ENCODE measurements around the gene CHRD.

Gene CHRD

DNA sequence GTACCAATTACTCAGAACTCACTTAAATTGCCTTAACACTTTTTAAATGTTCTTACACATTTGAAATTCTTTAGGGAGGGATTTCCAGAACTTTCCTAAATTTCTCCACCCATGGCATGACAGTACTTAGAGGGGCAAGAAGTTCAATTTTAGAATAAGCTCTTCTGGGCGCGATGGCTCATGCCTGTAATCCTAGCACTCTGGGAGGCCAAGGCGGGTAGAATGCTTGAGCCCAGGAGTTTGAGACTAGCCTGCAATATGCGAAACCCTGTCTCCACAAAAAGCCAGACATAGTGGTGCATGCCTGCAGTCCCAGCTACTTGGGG is 31.8 kb upstream of the CHRD start:
- TF ChIP-seq YY1 (IDR thresholded peaks at IDR 0.05; ENCODE audit: insufficient read depth, insufficient read length) (no peak), ZNF274 (IDR thresholded peaks at IDR 0.05; ENCODE audit: low read depth, low read length) (no peak), SUZ12 (IDR thresholded peaks at IDR 0.05; ENCODE audit: extremely low read depth, insufficient read depth, insufficient read length) (no peak)
- H3K4me1 ChIP-seq (ENCODE audit: insufficient read depth, insufficient read length), result peaks cover 23% of the 10 kb centered on the region
- H3K27me3 ChIP-seq (ENCODE audit: insufficient read depth, insufficient read length), result no peaks in the 10 kb centered on the region
- no peak overlapping the region for H3K9ac ChIP-seq (ENCODE audit: insufficient read length, low read depth)
- H3K9me3 ChIP-seq (ENCODE audit: insufficient read depth, low read length), result no peaks in the 10 kb centered on the region
- H3K4me3 ChIP-seq (ENCODE audit: insufficient read length, low read depth), result no peak overlapping the region
- no peak for DNase-seq (ENCODE audit: low read depth, low spot score)
- H3K36me3 ChIP-seq (ENCODE audit: insufficient read depth, insufficient read length, low read length), result peaks cover 64% of the 10 kb centered on the region

GRCh38 chr3:184349563-184350470 is 30.0 kb upstream of the CHRD start:
- DNase-seq (ENCODE audit: low read depth, low spot score), result no peak
- H3K36me3 ChIP-seq (ENCODE audit: insufficient read depth, insufficient read length, low read length), result peaks cover 67% of the 10 kb centered on the region
- TF ChIP-seq YY1 (IDR thresholded peaks at IDR 0.05; ENCODE audit: insufficient read depth, insufficient read length) (no peak), SUZ12 (IDR thresholded peaks at IDR 0.05; ENCODE audit: extremely low read depth, insufficient read depth, insufficient read length) (no peak), ZNF274 (IDR thresholded peaks at IDR 0.05; ENCODE audit: low read depth, low read length) (no peak)
- no peaks in the 10 kb centered on the region for H3K9me3 ChIP-seq (ENCODE audit: insufficient read depth, low read length)
- no peak overlapping the region for H3K9ac ChIP-seq (ENCODE audit: insufficient read length, low read depth)
- no peak overlapping the region for H3K4me3 ChIP-seq (ENCODE audit: insufficient read length, low read depth)
- no peaks in the 10 kb centered on the region for H3K27me3 ChIP-seq (ENCODE audit: insufficient read depth, insufficient read length)
- peaks cover 26% of the 10 kb centered on the region for H3K4me1 ChIP-seq (ENCODE audit: insufficient read depth, insufficient read length)

DNA sequence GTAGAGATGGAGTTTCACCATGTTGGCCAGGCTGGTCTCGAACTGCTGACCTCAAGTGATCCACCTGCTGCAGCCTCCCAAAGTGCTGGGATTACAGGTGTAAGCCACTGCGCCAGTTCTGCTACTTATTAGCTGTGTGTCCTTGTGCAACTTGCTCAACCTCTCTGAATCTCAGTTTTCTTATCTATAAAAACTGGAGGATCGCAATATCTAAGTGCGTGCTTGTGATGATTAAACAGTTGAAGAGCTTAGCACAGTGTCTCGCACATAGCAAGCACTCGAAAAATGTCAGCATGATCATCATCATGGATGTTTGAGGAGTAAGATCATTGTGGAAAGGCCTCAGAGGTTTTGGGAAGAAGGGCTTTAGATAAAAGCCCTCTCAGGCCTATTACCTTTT is 29.2 kb upstream of the CHRD start:
- Histone ChIP-seq H3K27me3 (ENCODE audit: insufficient read depth, insufficient read length) (no peaks in the 10 kb centered on the region), H3K4me1 (ENCODE audit: insufficient read depth, insufficient read length) (peaks cover 27% of the 10 kb centered on the region), H3K36me3 (ENCODE audit: insufficient read depth, insufficient read length, low read length) (peaks cover 72% of the 10 kb centered on the region), H3K9ac (ENCODE audit: insufficient read length, low read depth) (no peak overlapping the region), H3K9me3 (ENCODE audit: insufficient read depth, low read length) (no peaks in the 10 kb centered on the region), H3K4me3 (ENCODE audit: insufficient read length, low read depth) (no peak overlapping the region)
- no peak for TF ChIP-seq ZNF274 (IDR thresholded peaks at IDR 0.05; ENCODE audit: low read depth, low read length)
- TF ChIP-seq YY1 (IDR thresholded peaks at IDR 0.05; ENCODE audit: insufficient read depth, insufficient read length), result no peak
- TF ChIP-seq SUZ12 (IDR thresholded peaks at IDR 0.05; ENCODE audit: extremely low read depth, insufficient read depth, insufficient read length), result no peak
- no peak for DNase-seq (ENCODE audit: low read depth, low spot score)

DNA sequence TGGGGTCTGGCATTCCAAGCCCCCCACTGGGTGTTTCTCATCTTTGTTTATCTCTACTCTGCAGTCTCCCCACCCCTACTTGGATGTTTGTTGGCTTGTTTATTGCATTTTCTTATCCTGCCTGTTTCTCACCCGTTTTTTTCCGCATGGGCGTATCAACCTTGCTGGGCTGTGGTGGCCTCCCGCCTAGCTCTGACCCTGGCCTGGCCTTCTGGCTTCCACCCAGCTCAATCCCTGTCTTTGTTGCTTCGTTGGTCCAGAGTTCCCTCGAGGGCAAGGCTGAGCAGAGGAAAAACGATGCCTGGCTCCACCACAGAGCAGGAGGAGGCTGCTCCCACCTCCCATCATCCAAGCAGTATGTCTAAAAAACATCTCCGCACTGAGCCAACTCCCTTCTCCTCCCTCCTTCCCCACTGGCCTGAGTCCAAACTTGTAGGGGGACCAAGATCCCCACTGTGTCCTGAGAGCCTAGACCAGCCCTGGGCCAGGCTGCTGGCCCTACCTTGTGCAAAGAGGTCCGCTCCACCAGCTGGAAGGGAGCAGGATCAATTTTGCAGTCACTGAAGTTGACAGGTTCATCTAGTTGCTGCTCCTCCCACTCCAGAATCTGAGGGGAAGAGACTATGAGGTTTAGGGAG is 28.2 kb upstream of the CHRD start:
- no peak for TF ChIP-seq SUZ12 (IDR thresholded peaks at IDR 0.05; ENCODE audit: extremely low read depth, insufficient read depth, insufficient read length)
- TF ChIP-seq YY1 (IDR thresholded peaks at IDR 0.05; ENCODE audit: insufficient read depth, insufficient read length), result no peak
- TF ChIP-seq ZNF274 (IDR thresholded peaks at IDR 0.05; ENCODE audit: low read depth, low read length), result no peak
- H3K9ac ChIP-seq (ENCODE audit: insufficient read length, low read depth), result no peak overlapping the region
- peaks cover 24% of the 10 kb centered on the region for H3K4me1 ChIP-seq (ENCODE audit: insufficient read depth, insufficient read length)
- DNase-seq (ENCODE audit: low read depth, low spot score), result no peak
- no peaks in the 10 kb centered on the region for H3K27me3 ChIP-seq (ENCODE audit: insufficient read depth, insufficient read length)
- no peaks in the 10 kb centered on the region for H3K9me3 ChIP-seq (ENCODE audit: insufficient read depth, low read length)
- H3K4me3 ChIP-seq (ENCODE audit: insufficient read length, low read depth), result no peak overlapping the region
- H3K36me3 ChIP-seq (ENCODE audit: insufficient read depth, insufficient read length, low read length), result peaks cover 69% of the 10 kb centered on the region

DNA sequence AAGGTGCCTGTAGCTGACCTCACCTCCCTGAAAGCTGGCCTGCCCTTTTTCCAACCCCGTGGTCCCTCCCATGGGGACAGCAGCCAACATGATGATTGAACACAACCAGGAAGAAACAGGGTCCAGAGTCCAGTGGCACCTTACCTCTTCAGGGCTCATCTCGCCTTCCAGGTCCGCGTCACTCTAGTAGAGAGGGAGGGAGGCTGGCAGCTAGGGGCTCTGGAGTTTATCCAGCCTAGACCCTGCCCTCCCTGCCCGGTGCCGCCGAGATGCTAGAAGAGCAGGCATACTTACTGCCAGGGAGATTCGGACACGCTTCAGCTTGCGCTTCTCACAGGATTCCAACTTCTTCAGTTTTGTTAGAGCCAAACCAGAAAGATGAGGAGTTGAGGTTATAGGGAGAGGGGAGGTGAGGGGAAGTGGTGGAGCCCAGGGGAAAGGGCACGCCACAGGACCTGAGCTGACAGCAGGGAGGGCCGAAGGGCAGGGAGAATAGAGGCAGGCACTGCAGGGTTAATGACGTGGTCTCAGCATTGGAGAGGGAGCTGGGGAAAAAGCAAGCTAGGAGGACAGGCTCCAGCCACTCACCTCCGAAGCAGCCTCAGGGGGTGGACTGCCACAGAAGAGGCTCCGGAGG is 27.6 kb upstream of the CHRD start:
- Histone ChIP-seq H3K9me3 (ENCODE audit: insufficient read depth, low read length) (no peaks in the 10 kb centered on the region), H3K36me3 (ENCODE audit: insufficient read depth, insufficient read length, low read length) (peaks cover 69% of the 10 kb centered on the region), H3K27me3 (ENCODE audit: insufficient read depth, insufficient read length) (no peaks in the 10 kb centered on the region), H3K9ac (ENCODE audit: insufficient read length, low read depth) (no peak overlapping the region), H3K4me3 (ENCODE audit: insufficient read length, low read depth) (no peak overlapping the region), H3K4me1 (ENCODE audit: insufficient read depth, insufficient read length) (peaks cover 24% of the 10 kb centered on the region)
- DNase-seq (ENCODE audit: low read depth, low spot score), result no peak
- TF ChIP-seq YY1 (IDR thresholded peaks at IDR 0.05; ENCODE audit: insufficient read depth, insufficient read length) (no peak), SUZ12 (IDR thresholded peaks at IDR 0.05; ENCODE audit: extremely low read depth, insufficient read depth, insufficient read length) (no peak), ZNF274 (IDR thresholded peaks at IDR 0.05; ENCODE audit: low read depth, low read length) (no peak)

DNA sequence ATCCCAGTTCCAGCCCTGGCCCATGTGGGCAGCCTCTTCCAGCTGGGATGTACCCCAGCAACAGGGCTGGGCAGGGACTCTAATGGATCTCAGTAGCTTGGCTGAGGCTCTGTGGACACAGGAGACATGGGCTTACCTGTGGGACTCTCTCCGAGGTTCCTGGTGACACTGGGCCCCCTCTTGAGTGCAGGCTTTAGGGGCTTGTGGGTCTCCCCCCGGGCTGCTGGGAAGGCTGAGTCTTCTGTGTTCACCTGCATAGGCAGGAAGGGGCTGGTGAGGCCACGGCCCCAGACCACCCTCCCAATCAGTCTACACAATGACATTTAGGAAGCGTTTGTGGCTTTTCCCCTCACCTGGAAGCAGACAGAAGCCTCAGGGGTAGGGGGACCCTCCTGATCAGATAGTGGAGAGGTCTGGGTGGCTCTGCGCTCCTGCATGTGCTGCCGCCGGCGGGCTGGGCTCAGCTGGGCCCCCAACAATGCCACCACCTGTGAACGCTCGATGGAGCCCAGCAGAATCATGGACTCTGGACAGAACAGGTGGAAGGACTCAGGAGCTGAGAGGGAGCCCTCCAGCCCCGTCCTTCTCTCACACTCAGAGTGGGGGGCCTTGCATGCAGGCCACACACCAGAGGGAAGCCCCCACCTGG is 26.8 kb upstream of the CHRD start:
- Histone ChIP-seq H3K36me3 (ENCODE audit: insufficient read depth, insufficient read length, low read length) (peaks cover 75% of the 10 kb centered on the region), H3K4me3 (ENCODE audit: insufficient read length, low read depth) (no peak overlapping the region), H3K9me3 (ENCODE audit: insufficient read depth, low read length) (no peaks in the 10 kb centered on the region), H3K27me3 (ENCODE audit: insufficient read depth, insufficient read length) (no peaks in the 10 kb centered on the region), H3K9ac (ENCODE audit: insufficient read length, low read depth) (no peak overlapping the region), H3K4me1 (ENCODE audit: insufficient read depth, insufficient read length) (peaks cover 26% of the 10 kb centered on the region)
- no peak for DNase-seq (ENCODE audit: low read depth, low spot score)
- TF ChIP-seq SUZ12 (IDR thresholded peaks at IDR 0.05; ENCODE audit: extremely low read depth, insufficient read depth, insufficient read length) (no peak), ZNF274 (IDR thresholded peaks at IDR 0.05; ENCODE audit: low read depth, low read length) (no peak), YY1 (IDR thresholded peaks at IDR 0.05; ENCODE audit: insufficient read depth, insufficient read length) (no peak)
